ENCODE data around the gene DHX35.

The DHX35 gene

DNA sequence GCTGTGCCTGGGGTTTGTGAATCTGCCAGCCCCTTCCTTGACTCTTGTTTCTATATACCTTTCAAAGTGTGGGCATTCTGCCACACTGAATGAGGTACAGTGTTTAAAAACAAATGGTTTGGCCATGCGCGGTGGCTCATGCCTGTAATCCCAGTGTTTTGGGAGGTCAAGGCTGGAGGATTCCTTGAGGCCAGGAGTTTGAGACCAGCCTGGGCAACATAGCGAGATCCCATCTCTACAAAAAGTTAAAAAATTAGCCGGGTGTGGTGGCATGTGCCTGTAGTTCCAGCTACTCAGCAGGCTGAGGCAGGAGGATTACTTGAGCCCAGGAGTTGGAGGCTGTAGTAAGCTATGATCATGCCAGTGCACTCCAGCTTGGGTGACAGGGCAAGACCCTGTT lies 30.2 kb upstream of the DHX35 start:
- TF ChIP-seq, protein P1, sequence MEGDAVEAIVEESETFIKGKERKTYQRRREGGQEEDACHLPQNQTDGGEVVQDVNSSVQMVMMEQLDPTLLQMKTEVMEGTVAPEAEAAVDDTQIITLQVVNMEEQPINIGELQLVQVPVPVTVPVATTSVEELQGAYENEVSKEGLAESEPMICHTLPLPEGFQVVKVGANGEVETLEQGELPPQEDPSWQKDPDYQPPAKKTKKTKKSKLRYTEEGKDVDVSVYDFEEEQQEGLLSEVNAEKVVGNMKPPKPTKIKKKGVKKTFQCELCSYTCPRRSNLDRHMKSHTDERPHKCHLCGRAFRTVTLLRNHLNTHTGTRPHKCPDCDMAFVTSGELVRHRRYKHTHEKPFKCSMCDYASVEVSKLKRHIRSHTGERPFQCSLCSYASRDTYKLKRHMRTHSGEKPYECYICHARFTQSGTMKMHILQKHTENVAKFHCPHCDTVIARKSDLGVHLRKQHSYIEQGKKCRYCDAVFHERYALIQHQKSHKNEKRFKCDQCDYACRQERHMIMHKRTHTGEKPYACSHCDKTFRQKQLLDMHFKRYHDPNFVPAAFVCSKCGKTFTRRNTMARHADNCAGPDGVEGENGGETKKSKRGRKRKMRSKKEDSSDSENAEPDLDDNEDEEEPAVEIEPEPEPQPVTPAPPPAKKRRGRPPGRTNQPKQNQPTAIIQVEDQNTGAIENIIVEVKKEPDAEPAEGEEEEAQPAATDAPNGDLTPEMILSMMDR (IDR thresholded peaks at IDR 0.05): no peak
- H3K4me3 ChIP-seq: no peak overlapping the region
- peak overlapping the region in 1 of 2 donors; percentile 15 for H3K27ac ChIP-seq
- no peak for DNase-seq (ENCODE audit: low spot score)

- TF ChIP-seq, protein P1 (IDR thresholded peaks at IDR 0.05): no peak
- Histone ChIP-seq H3K27ac (peak overlapping the region in 1 of 2 donors; percentile 15), H3K4me3 (no peak overlapping the region)
- DNase-seq (ENCODE audit: low spot score): no peak
Measured at GRCh38 chr20:38932457-38933120, 29.6 kb upstream of the DHX35 start.

DNA sequence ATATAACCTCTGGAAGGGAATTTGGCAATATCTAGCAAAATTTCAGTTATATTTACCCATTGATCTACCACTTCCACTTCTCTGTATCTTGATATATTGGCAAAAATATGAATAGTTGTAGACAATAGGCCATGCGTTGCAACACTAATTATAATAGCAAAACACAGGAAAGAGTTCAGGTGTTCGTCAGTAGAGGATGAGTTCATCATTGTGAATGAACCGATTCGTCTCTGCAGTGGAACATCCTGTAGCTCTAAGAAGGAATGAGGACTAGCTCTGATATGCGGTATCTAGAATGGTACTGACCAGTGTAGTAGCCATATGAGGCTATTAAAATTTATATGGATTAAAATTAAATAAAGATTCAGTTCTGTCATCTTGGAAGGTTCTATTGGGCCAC lies 27.6 kb upstream of the DHX35 start:
- Histone ChIP-seq H3K4me3 (no peak overlapping the region), H3K27ac (no peak overlapping the region)
- DNase-seq (ENCODE audit: low spot score): no peak
- TF ChIP-seq, protein P1 (IDR thresholded peaks at IDR 0.05): no peak

- no peak overlapping the region for H3K4me3 ChIP-seq
- TF ChIP-seq, protein P1 (IDR thresholded peaks at IDR 0.05): no peak
- no peak for DNase-seq (ENCODE audit: low spot score)
- no peak overlapping the region for H3K27ac ChIP-seq
Measured at GRCh38 chr20:38935285-38935684, 26.9 kb upstream of the DHX35 start.

DNA sequence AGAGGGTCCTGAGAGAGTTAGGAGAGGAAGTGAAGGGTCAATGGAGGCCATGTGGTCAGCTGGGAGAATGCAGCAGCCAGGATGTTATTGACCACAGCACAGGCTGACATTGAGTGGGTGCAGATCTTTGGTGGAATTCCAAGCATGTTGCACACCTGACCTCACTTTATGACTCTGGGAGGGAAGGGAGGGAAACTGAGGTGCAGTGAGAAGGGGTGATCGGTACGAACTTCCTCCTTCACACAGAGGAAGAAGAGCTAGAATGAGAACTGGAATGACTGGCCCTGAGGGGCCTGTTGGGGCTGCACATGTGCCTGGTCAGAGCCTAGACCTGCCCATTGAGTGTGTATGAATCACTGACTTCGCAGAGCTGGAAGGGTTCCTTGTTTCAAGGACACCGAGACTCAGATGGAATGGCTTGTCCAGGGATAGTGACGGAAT lies 26.2 kb upstream of the DHX35 start:
- TF ChIP-seq, protein P1 (IDR thresholded peaks at IDR 0.05): no peak
- no peak overlapping the region for H3K27ac ChIP-seq
- H3K4me3 ChIP-seq: no peak overlapping the region
- DNase-seq (ENCODE audit: low spot score): no peak

DNA sequence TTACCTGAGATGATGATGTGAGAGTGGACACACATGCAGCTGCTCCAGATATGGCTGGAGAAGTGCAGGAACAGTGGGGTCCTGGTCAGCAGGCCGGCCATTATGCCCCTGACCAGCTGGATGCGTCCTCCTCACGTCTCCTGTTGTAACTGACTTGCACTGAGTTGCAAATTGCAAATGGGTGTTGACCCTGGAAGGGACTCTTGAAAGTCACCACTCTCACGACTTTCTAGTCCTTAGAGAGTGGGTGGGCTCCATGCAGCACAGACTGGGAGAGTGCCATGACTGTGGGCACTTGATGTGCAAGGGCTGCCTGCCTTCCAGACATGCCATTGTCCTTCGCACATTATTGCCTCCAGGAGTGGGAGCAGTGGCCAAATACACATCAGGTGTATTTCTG lies 25.1 kb upstream of the DHX35 start:
- H3K27ac ChIP-seq: no peak overlapping the region
- DNase-seq (ENCODE audit: low spot score): peak; percentile 55
- H3K4me3 ChIP-seq: no peak overlapping the region
- TF ChIP-seq, protein P1 (IDR thresholded peaks at IDR 0.05): no peak

DNA sequence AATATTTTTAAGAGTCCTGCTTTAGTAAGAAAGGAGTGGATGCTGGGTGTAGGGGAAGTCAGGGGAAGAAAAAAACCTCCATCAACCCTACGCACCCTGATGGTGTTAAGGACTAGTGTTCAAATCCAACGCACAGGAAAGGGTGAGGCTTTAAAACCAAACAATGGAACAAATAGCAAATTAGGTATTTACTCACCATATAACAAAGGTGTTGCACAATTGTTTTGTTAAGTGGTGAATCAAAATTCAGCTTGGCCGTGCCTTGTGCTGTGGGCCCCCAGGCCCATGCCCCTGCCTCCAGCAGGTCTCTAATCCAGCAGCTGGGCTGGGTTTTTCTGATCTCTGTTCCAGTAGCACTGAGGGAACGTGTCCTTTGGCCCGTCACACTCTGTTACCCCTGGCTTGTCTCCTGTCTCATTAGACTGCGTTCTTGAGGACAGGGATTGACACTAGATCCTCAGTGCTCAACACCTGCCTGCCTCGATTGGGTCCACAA lies 24.1 kb upstream of the DHX35 start:
- TF ChIP-seq, protein P1 (IDR thresholded peaks at IDR 0.05): no peak
- DNase-seq (ENCODE audit: low spot score): peak; percentile 1
- Histone ChIP-seq H3K4me3 (no peak overlapping the region), H3K27ac (no peak overlapping the region)
